Panc1 (cell line): Measurements from ENCODE around the gene CNTN1. TPM values are rescaled to one million over a fixed set of nuclear protein-coding genes. Genes with fewer than 3 reads are reported as not detected.

Source experiments
- ATAC-seq: fragments of 200-7000 bp; cut with Tn5 transposase; 2 replicates; pipeline ENCODE4 v1.9.1; 2020; ENCODE audit warnings: mild to moderate bottlenecking, moderate library complexity
- BruUV-seq: library from RNA; stranded (reverse); fragments of 400-500 nt; replicated peaks from 2 replicates; lab custom pipeline; 2021; lab: Mats Ljungman, UMichigan
- CTCF ChIA-PET: fragments of 300-600 bp; sonication (Branson Sonifier 250); formaldehyde crosslinking; loops from one replicate; lab custom pipeline; 2022; ENCODE audit warnings: antibody characterized with exemption; lab: Charles Lee
- POLR2A ChIA-PET: fragments of 300-600 bp; sonication (Branson Sonifier 250); formaldehyde crosslinking; loops from one replicate; lab custom pipeline; 2022; ENCODE audit warnings: antibody characterized with exemption; lab: Charles Lee
- DNase-seq: peaks from one replicate; pipeline ENCODE4 v3.0.0-alpha.2; 2010; ENCODE audit warnings: low read depth, low spot score
- H3K27ac ChIP-seq: 2 replicates; pipeline ENCODE4 v1.5.1; 2011; ENCODE audit warnings: mild to moderate bottlenecking, low read length, inconsistent platforms
- H3K27me3 ChIP-seq: fragments of 200-500 bp; sonication (Bioruptor generic); 2 replicates; pipeline ENCODE4 v1.6.0; 2014; ENCODE audit warnings: low read length, inconsistent platforms; ENCODE audit not compliant: control insufficient read depth, insufficient read depth
- H3K36me3 ChIP-seq: fragments of 200-500 bp; sonication (Bioruptor generic); 2 replicates; pipeline ENCODE4 v1.5.1; 2014; ENCODE audit warnings: inconsistent platforms, mild to moderate bottlenecking, low read length, moderate library complexity; ENCODE audit not compliant: control insufficient read depth, insufficient read depth
- H3K4me1 ChIP-seq: 2 replicates; pipeline ENCODE4 v1.5.1; 2011; ENCODE audit warnings: inconsistent platforms, mild to moderate bottlenecking, low read length, moderate library complexity; ENCODE audit not compliant: control insufficient read depth, insufficient read depth
- H3K4me3 ChIP-seq, 2 experiments: 2 replicates each; pipeline ENCODE4 v1.5.1; 2011 to 2012; ENCODE audit warnings: low read depth in 2 of 2, low read length in 2 of 2, mild to moderate bottlenecking in 2 of 2, inconsistent platforms in 1 of 2, moderate library complexity in 1 of 2
- H3K9me3 ChIP-seq: fragments of 200-500 bp; sonication (Bioruptor generic); 2 replicates; pipeline ENCODE4 v1.5.1; 2014; ENCODE audit warnings: low read depth, mild to moderate bottlenecking, inconsistent platforms, low read length, moderate library complexity; ENCODE audit not compliant: control insufficient read depth, insufficient read depth
- CTCF ChIP-seq: fragments of 450-650 bp; IDR thresholded peaks from 2 replicates; pipeline ENCODE4 v1.5.1; 2017; ENCODE audit warnings: mild to moderate bottlenecking
- POLR2AphosphoS5 ChIP-seq: IDR thresholded peaks from 2 replicates; pipeline ENCODE4 v1.6.1; 2012; ENCODE audit warnings: mild to moderate bottlenecking, low read depth, low read length, moderate library complexity
- REST ChIP-seq, 2 experiments: IDR thresholded peaks; 2 replicates each; pipeline ENCODE4 v1.6.1; 2011 to 2012; ENCODE audit warnings: low read depth in 2 of 2, control low read depth in 1 of 2, low read length in 1 of 2, mild to moderate bottlenecking in 1 of 2, moderate library complexity in 1 of 2; ENCODE audit not compliant: insufficient read depth in 1 of 2
- SIN3A ChIP-seq: IDR thresholded peaks from 2 replicates; pipeline ENCODE4 v1.6.1; 2012; ENCODE audit warnings: low read depth, mild to moderate bottlenecking, low read length, moderate library complexity, borderline replicate concordance; ENCODE audit not compliant: insufficient read depth
- TCF7L2 ChIP-seq: IDR thresholded peaks from 2 replicates; pipeline ENCODE4 v1.6.1; 2011; ENCODE audit warnings: mild to moderate bottlenecking, low read depth, low read length, inconsistent platforms
- in situ Hi-C: cut with HindIII; loops from 2 replicates; pipeline ENCODE4 v1.10.0; 2016; ENCODE audit warnings: low sequenced_read_pairs, low pct_unique_long_range_greater_than_20kb
- intact Hi-C: fragments of 100-400 bp; cut with micrococcal nuclease; formaldehyde crosslinking; loops from one replicate; pipeline ENCODE4 v1.10.0; 2022; ENCODE audit not compliant: unreplicated experiment
- total RNA-seq: library from RNA; stranded (reverse); gene quantifications from one replicate; pipeline ENCODE4 v1.2.1, GENCODE V29; 2021; ENCODE audit not compliant: unreplicated experiment

CNTN1 gene
- total RNA-seq, 1 experiment from 2014 or later = not detected

DNA sequence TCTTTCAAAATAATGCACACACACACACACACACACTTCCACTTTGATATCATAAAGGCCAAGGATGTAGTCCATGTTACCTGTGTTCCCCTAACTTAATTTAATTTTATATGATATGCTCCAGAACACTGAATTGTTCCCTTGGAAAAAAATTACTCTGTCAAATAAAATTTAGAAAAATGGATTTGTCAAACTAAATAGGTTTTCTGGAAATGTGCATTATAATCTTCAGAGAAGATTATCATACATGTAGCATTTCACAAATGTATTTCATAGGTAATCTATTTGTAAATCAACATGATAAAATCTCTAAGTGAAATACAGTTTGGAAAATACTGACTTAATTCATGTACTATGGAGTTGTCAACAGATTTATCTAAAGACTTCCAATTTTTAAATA, 68.6 kb downstream of the CNTN1 start:
- no peak for ATAC-seq
- no peak for TF ChIP-seq POLR2AphosphoS5
- no peak for TF ChIP-seq TCF7L2
- TF ChIP-seq REST (IDR thresholded peaks at IDR 0.05; ENCODE audit: insufficient read depth in 1 of 2, low read depth in 2 of 2, low read length in 1 of 2) = no peak
- no peak for TF ChIP-seq CTCF
- no peak for TF ChIP-seq SIN3A
- CTCF ChIA-PET = no interaction called here
- no TSS peak for BruUV-seq
- H3K9me3 ChIP-seq = no peaks in the 10 kb centered on the region
- H3K27me3 ChIP-seq = no peaks in the 10 kb centered on the region
- intact Hi-C loops (no loop called here), in situ Hi-C loops (no loop called here)
- no peak overlapping the region for H3K4me3 ChIP-seq
- H3K36me3 ChIP-seq = no peaks in the 10 kb centered on the region
- no peak overlapping the region for H3K27ac ChIP-seq
- H3K4me1 ChIP-seq = no peaks in the 10 kb centered on the region
- no peak for DNase-seq
- POLR2A ChIA-PET = no interaction called here

- no peak overlapping the region for H3K27ac ChIP-seq
- H3K4me1 ChIP-seq = no peaks in the 10 kb centered on the region
- ATAC-seq = no peak
- no peaks in the 10 kb centered on the region for H3K27me3 ChIP-seq
- no peak for DNase-seq
- TF ChIP-seq REST (IDR thresholded peaks at IDR 0.05; ENCODE audit: insufficient read depth in 1 of 2, low read depth in 2 of 2, low read length in 1 of 2) = no peak
- ChIA-PET POLR2A (interaction anchor here (0.6 kb wide), 1 partner anchor 112 kb away, joined by 4 read pairs; no protein-coding TSS in a partner anchor), CTCF (interaction anchor here (0.5 kb wide), 1 partner anchor 60 kb away, joined by 7 read pairs; no protein-coding TSS in a partner anchor)
- intact Hi-C loops = no loop called here
- H3K36me3 ChIP-seq = no peaks in the 10 kb centered on the region
- H3K4me3 ChIP-seq = no peak overlapping the region
- in situ Hi-C loops = no loop called here
- H3K9me3 ChIP-seq = no peaks in the 10 kb centered on the region
- no TSS peak for BruUV-seq
Measured at GRCh38 chr12:40762072-40762471, 69.8 kb downstream of the CNTN1 start.
